Transverse colon (tissue), 3 donors: ENCODE data around the gene FBXL15.

ENCODE experiments used
- POLR2A ChIP-seq: fragments of 450-650 bp; IDR thresholded peaks from one replicate; pipeline ENCODE4 v1.6.1; 2016; ENCODE audit warnings: antibody characterized with exemption, mild to moderate bottlenecking, moderate library complexity
- TF ChIP-seq, protein P1 (sequence below), 5 experiments: fragments of 200-600 bp in 3 of 5; fragments of 450-650 bp in 2 of 5; sonication (generic) in 3 of 5; IDR thresholded peaks; 1 replicate in 2 of 5; 2 replicates in 3 of 5; pipeline ENCODE4 v1.5.1; 2016 to 2017; ENCODE audit warnings: antibody characterized with exemption in 5 of 5, inconsistent platforms in 3 of 5, mild to moderate bottlenecking in 2 of 5, moderate library complexity in 1 of 5

DNA sequence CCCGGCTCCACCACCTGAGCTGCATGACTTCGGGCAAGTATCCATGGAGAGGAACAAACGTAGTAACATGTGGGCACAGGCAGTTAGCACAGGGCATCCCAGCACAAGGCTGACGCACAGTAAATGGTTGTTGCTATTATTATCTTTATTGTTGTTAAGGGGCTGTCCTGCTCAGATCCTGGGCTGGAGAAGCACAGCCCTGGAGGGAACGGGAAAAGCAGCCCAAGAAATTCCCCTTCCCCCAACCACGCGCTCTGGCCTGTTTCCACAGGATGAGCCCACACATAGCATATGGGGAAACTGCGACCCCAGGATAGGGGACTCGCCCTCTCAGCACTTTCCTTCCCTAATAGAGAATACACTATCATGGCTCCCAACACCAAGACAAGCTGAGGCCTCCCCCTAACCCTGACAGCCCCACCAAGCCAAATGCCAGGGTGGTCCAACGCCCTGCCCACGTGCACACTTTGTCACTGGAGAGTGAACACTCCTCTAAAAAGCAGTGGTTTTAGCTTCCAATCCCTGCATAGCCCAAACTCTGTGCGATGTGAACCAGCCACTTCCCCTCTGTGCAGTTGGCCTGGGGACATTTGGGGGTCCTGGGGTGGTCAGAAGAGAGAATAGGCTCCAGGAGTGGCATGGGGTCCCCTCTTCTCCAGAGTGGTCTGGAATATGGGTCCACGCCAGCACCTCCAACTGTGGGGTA, 13.1 kb upstream of the FBXL15 start:
- TF ChIP-seq POLR2A = no peak
- TF ChIP-seq, protein P1, sequence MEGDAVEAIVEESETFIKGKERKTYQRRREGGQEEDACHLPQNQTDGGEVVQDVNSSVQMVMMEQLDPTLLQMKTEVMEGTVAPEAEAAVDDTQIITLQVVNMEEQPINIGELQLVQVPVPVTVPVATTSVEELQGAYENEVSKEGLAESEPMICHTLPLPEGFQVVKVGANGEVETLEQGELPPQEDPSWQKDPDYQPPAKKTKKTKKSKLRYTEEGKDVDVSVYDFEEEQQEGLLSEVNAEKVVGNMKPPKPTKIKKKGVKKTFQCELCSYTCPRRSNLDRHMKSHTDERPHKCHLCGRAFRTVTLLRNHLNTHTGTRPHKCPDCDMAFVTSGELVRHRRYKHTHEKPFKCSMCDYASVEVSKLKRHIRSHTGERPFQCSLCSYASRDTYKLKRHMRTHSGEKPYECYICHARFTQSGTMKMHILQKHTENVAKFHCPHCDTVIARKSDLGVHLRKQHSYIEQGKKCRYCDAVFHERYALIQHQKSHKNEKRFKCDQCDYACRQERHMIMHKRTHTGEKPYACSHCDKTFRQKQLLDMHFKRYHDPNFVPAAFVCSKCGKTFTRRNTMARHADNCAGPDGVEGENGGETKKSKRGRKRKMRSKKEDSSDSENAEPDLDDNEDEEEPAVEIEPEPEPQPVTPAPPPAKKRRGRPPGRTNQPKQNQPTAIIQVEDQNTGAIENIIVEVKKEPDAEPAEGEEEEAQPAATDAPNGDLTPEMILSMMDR (IDR thresholded peaks at IDR 0.05) = no peak
